Mesendoderm (in vitro differentiated cells): Measurements from ENCODE around the gene PSD.

Source experiments
- DNase-seq: peaks from one replicate; pipeline ENCODE4 v3.0.0; 2013
- H2AK5ac ChIP-seq: 2 replicates; pipeline ENCODE4 v1.6.1; 2013; ENCODE audit warnings: low read length, inconsistent platforms
- H2BK120ac ChIP-seq: 2 replicates; pipeline ENCODE4 v1.6.1; 2013; ENCODE audit warnings: low read depth, mild to moderate bottlenecking, low read length, moderate library complexity, mixed read lengths
- H2BK15ac ChIP-seq: replicated peaks from 2 replicates; pipeline ENCODE4 v1.6.1; 2013; ENCODE audit warnings: low read depth, mild to moderate bottlenecking, moderate library complexity
- H2BK5ac ChIP-seq: 2 replicates; pipeline ENCODE4 v1.6.1; 2013; ENCODE audit warnings: low read length, inconsistent platforms
- H3K18ac ChIP-seq: 2 replicates; pipeline ENCODE4 v1.6.1; 2013; ENCODE audit warnings: mild to moderate bottlenecking, low read length, mixed read lengths
- H3K23ac ChIP-seq: one replicate; pipeline ENCODE4 v1.6.1; 2013; ENCODE audit warnings: low read length
- H3K27ac ChIP-seq: 2 replicates; pipeline ENCODE4 v1.5.1; 2013; ENCODE audit warnings: low read depth, mild to moderate bottlenecking, inconsistent platforms, low read length, moderate library complexity
- H3K27me3 ChIP-seq: 2 replicates; pipeline ENCODE4 v1.6.1; 2013; ENCODE audit warnings: low read length, control low read depth, mild to moderate bottlenecking, inconsistent platforms; ENCODE audit not compliant: insufficient read depth, poor library complexity
- H3K36me3 ChIP-seq: 2 replicates; pipeline ENCODE4 v1.6.1; 2013; ENCODE audit warnings: low read length, inconsistent platforms; ENCODE audit not compliant: control insufficient read depth, insufficient read depth
- H3K4ac ChIP-seq: one replicate; pipeline ENCODE4 v1.6.1; 2013; ENCODE audit warnings: low read depth, mild to moderate bottlenecking, low read length, moderate library complexity
- H3K4me1 ChIP-seq: 2 replicates; pipeline ENCODE4 v1.6.1; 2013; ENCODE audit warnings: low read depth, low read length, inconsistent platforms; ENCODE audit not compliant: control insufficient read depth
- H3K4me2 ChIP-seq: 2 replicates; pipeline ENCODE4 v1.6.1; 2013; ENCODE audit warnings: low read length
- H3K4me3 ChIP-seq: 2 replicates; pipeline ENCODE4 v1.5.1; 2013; ENCODE audit warnings: mild to moderate bottlenecking, low read length
- H3K56ac ChIP-seq: one replicate; pipeline ENCODE4 v1.6.1; 2013; ENCODE audit warnings: low read length
- H3K79me1 ChIP-seq: 2 replicates; pipeline ENCODE4 v1.6.1; 2013; ENCODE audit warnings: low read length, inconsistent platforms
- H3K79me2 ChIP-seq: 2 replicates; pipeline ENCODE4 v1.6.1; 2013; ENCODE audit warnings: mild to moderate bottlenecking, low read length; ENCODE audit not compliant: control insufficient read depth, insufficient read depth
- H3K9ac ChIP-seq: 2 replicates; pipeline ENCODE4 v1.6.1; 2013; ENCODE audit warnings: low read length, inconsistent platforms
- H4K5ac ChIP-seq: one replicate; pipeline ENCODE4 v1.6.1; 2013; ENCODE audit warnings: low read length
- H4K8ac ChIP-seq: one replicate; pipeline ENCODE4 v1.6.1; 2013; ENCODE audit warnings: low read depth, mild to moderate bottlenecking, control low read depth, low read length, moderate library complexity
- WGBS: extraction: QIAGEN DNeasy Blood & Tissue Kit; methylation state at CpG from one replicate; pipeline ENCODE4 v1.1.7; 2013; ENCODE audit warnings: low lambda C conversion rate, missing lambda C conversion rate; ENCODE audit not compliant: insufficient coverage; ENCODE audit errors: extremely low coverage; 5-methylcytosine and 5-hydroxymethylcytosine counted together

Gene PSD

GRCh38 chr10:102400598-102401341 is 17.8 kb downstream of the PSD start:
- no peaks in the 10 kb centered on the region for H3K36me3 ChIP-seq

GRCh38 chr10:102400076-102400475 is 18.5 kb downstream of the PSD start:
- no peak overlapping the region for H4K5ac ChIP-seq
- H3K23ac ChIP-seq, result no peak overlapping the region
- no peaks in the 10 kb centered on the region for H3K79me2 ChIP-seq
- H4K8ac ChIP-seq, result no peak overlapping the region
- no peak overlapping the region for H3K27ac ChIP-seq
- H3K18ac ChIP-seq, result no peak overlapping the region
- H3K4me1 ChIP-seq, result peaks cover 7% of the 10 kb centered on the region
- no peaks in the 10 kb centered on the region for H3K36me3 ChIP-seq
- H3K4ac ChIP-seq, result no peak overlapping the region
- H3K79me1 ChIP-seq, result no peaks in the 10 kb centered on the region
- no peak overlapping the region for H2BK15ac ChIP-seq
- H2AK5ac ChIP-seq, result no peak overlapping the region
- H3K27me3 ChIP-seq, result no peaks in the 10 kb centered on the region
- no CpG with 5 or more reads among the region's 17 CpGs for WGBS
- H3K9ac ChIP-seq, result peak overlapping the region; percentile 41
- no peak overlapping the region for H3K4me2 ChIP-seq
- H2BK120ac ChIP-seq, result no peak overlapping the region
- no peak overlapping the region for H2BK5ac ChIP-seq
- no peak for DNase-seq
- no peak overlapping the region for H3K4me3 ChIP-seq
- H3K56ac ChIP-seq, result peak overlapping the region; percentile 75

More at GRCh38 chr10:102400598-102401341, 17.8 kb downstream of the PSD start:
- no peak overlapping the region for H2AK5ac ChIP-seq
- H2BK5ac ChIP-seq, result no peak overlapping the region
- DNase-seq, result no peak
- no peak overlapping the region for H3K4me3 ChIP-seq
- H4K5ac ChIP-seq, result no peak overlapping the region
- H3K27ac ChIP-seq, result no peak overlapping the region
- H3K27me3 ChIP-seq, result no peaks in the 10 kb centered on the region
- H3K23ac ChIP-seq, result no peak overlapping the region
- H3K56ac ChIP-seq, result no peak overlapping the region
- no peak overlapping the region for H4K8ac ChIP-seq
- H3K79me1 ChIP-seq, result no peaks in the 10 kb centered on the region
- no peak overlapping the region for H2BK120ac ChIP-seq
- no peak overlapping the region for H3K4me2 ChIP-seq
- no peaks in the 10 kb centered on the region for H3K79me2 ChIP-seq
- peaks cover 7% of the 10 kb centered on the region for H3K4me1 ChIP-seq
- H3K9ac ChIP-seq, result no peak overlapping the region
- no peak overlapping the region for H3K4ac ChIP-seq
- H3K18ac ChIP-seq, result no peak overlapping the region
- H2BK15ac ChIP-seq, result no peak overlapping the region
- no CpG with 5 or more reads among the region's 22 CpGs for WGBS

GRCh38 chr10:102399217-102400021 is 19.2 kb downstream of the PSD start:
- Histone ChIP-seq H3K4ac (no peak overlapping the region), H2BK15ac (no peak overlapping the region), H3K36me3 (no peaks in the 10 kb centered on the region), H3K79me2 (no peaks in the 10 kb centered on the region), H3K27me3 (no peaks in the 10 kb centered on the region), H3K56ac (peak overlapping the region; percentile 88), H3K27ac (no peak overlapping the region), H3K23ac (no peak overlapping the region), H3K4me2 (peak overlapping the region; percentile 64), H3K18ac (no peak overlapping the region), H2BK120ac (no peak overlapping the region), H3K4me1 (peaks cover 10% of the 10 kb centered on the region), H3K79me1 (no peaks in the 10 kb centered on the region), H2BK5ac (no peak overlapping the region), H4K5ac (no peak overlapping the region), H2AK5ac (no peak overlapping the region), H4K8ac (no peak overlapping the region), H3K4me3 (no peak overlapping the region), H3K9ac (peak overlapping the region; percentile 70)
- no CpG with 5 or more reads among the region's 72 CpGs for WGBS
- DNase-seq, result peak; percentile 92

GRCh38 chr10:102398172-102399020 is 20.2 kb downstream of the PSD start:
- Histone ChIP-seq H2BK5ac (no peak overlapping the region), H3K4me2 (no peak overlapping the region), H4K5ac (no peak overlapping the region), H4K8ac (no peak overlapping the region), H2AK5ac (no peak overlapping the region), H3K4ac (no peak overlapping the region), H3K23ac (no peak overlapping the region), H3K27me3 (no peaks in the 10 kb centered on the region), H3K27ac (no peak overlapping the region), H3K79me2 (no peaks in the 10 kb centered on the region), H3K4me3 (no peak overlapping the region), H3K18ac (no peak overlapping the region), H3K79me1 (no peaks in the 10 kb centered on the region), H3K56ac (no peak overlapping the region), H3K9ac (no peak overlapping the region), H3K4me1 (peaks cover 10% of the 10 kb centered on the region), H3K36me3 (no peaks in the 10 kb centered on the region), H2BK15ac (no peak overlapping the region), H2BK120ac (no peak overlapping the region)
- WGBS, result no CpG with 5 or more reads among the region's 21 CpGs
- no peak for DNase-seq

GRCh38 chr10:102397222-102398171 is 21.1 kb downstream of the PSD start:
- Histone ChIP-seq H3K27me3 (no peaks in the 10 kb centered on the region), H3K4me1 (peaks cover 10% of the 10 kb centered on the region), H2BK5ac (no peak overlapping the region), H3K23ac (no peak overlapping the region), H4K5ac (no peak overlapping the region), H3K27ac (no peak overlapping the region), H3K4me2 (no peak overlapping the region), H3K4ac (no peak overlapping the region), H3K9ac (no peak overlapping the region), H3K18ac (no peak overlapping the region), H2BK120ac (no peak overlapping the region), H3K79me1 (no peaks in the 10 kb centered on the region), H3K36me3 (no peaks in the 10 kb centered on the region), H3K4me3 (no peak overlapping the region), H2AK5ac (no peak overlapping the region), H3K79me2 (no peaks in the 10 kb centered on the region), H3K56ac (no peak overlapping the region), H4K8ac (no peak overlapping the region), H2BK15ac (no peak overlapping the region)
- DNase-seq, result no peak
- WGBS, result no CpG with 5 or more reads among the region's 14 CpGs
